Neutrophil (primary cell): ENCODE results near the gene ITPKB.

Source experiments
- H3K27ac ChIP-seq: fragments of 200-600 bp; sonication (generic); 2 replicates; pipeline ENCODE4 v1.5.1; 2016; ENCODE audit warnings: mild to moderate bottlenecking, moderate library complexity
- H3K27me3 ChIP-seq: fragments of 200-600 bp; sonication (generic); 2 replicates; pipeline ENCODE4 v1.6.0; 2016; ENCODE audit warnings: mild to moderate bottlenecking
- H3K36me3 ChIP-seq: fragments of 200-600 bp; sonication (generic); 2 replicates; pipeline ENCODE4 v1.5.1; 2017
- H3K4me1 ChIP-seq, 2 experiments: fragments of 200-600 bp in 1 of 2; sonication (generic) in 1 of 2; 1 replicate in 1 of 2; 2 replicates in 1 of 2; pipeline versions ENCODE4 v1.5.1 to v1.6.1; 2013 to 2016; ENCODE audit warnings: low read depth in 1 of 2, low read length in 1 of 2, mild to moderate bottlenecking in 1 of 2, moderate library complexity in 1 of 2; ENCODE audit not compliant: control insufficient read depth in 1 of 2, insufficient read depth in 1 of 2
- H3K4me3 ChIP-seq, 2 experiments: fragments of 200-600 bp in 1 of 2; sonication (generic) in 1 of 2; 1 replicate in 1 of 2; 2 replicates in 1 of 2; pipeline ENCODE4 v1.5.1; 2013 to 2016; ENCODE audit warnings: low read depth in 1 of 2, low read length in 1 of 2, mild to moderate bottlenecking in 1 of 2, moderate library complexity in 1 of 2
- H3K9me3 ChIP-seq: fragments of 200-600 bp; sonication (generic); 2 replicates; pipeline ENCODE4 v1.5.1; 2016
- TF ChIP-seq, protein P1 (sequence below): fragments of 200-600 bp; sonication (generic); IDR thresholded peaks from 2 replicates; pipeline ENCODE4 v1.5.1; 2016; ENCODE audit warnings: antibody characterized with exemption

Gene ITPKB

DNA sequence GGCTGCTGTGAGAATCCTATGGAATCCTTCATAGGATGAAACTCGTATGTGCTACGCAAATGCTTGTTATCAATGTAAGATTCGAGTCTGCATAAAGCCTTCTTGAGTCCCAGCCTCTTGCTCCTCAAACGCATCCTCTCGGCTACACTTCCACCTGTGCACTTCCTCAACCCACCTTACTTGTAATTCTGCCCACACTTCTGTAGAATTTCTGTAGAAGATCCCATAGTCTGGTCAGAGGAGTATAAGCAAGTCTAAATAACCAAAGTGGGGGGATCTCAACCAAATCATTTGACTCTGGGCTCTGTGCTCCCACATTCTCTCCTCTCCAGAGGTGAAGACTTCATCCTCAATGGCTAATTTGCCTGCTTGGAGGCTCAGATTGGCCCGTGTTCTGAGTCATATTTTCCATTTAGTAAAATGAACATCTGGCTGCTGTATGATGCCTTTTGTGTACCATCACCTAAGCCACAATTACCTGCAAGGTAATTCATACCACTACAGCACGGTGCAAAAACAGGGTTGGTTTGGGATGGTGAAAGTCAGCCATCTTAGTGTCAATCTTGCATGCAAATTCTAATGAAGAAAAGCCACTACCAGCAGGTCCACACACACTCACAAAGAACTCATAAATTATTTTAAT, 63.2 kb downstream of the ITPKB start:
- peaks cover 7% of the 10 kb centered on the region for H3K36me3 ChIP-seq
- TF ChIP-seq, protein P1, sequence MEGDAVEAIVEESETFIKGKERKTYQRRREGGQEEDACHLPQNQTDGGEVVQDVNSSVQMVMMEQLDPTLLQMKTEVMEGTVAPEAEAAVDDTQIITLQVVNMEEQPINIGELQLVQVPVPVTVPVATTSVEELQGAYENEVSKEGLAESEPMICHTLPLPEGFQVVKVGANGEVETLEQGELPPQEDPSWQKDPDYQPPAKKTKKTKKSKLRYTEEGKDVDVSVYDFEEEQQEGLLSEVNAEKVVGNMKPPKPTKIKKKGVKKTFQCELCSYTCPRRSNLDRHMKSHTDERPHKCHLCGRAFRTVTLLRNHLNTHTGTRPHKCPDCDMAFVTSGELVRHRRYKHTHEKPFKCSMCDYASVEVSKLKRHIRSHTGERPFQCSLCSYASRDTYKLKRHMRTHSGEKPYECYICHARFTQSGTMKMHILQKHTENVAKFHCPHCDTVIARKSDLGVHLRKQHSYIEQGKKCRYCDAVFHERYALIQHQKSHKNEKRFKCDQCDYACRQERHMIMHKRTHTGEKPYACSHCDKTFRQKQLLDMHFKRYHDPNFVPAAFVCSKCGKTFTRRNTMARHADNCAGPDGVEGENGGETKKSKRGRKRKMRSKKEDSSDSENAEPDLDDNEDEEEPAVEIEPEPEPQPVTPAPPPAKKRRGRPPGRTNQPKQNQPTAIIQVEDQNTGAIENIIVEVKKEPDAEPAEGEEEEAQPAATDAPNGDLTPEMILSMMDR: no peak
- peak overlapping the region; percentile 98 for H3K27ac ChIP-seq
- H3K4me3 ChIP-seq: peak overlapping the region; percentile 64 to 70
- peaks cover 97 to 98% of the 10 kb centered on the region in 2 experiments for H3K4me1 ChIP-seq
- no peaks in the 10 kb centered on the region for H3K27me3 ChIP-seq
- no peaks in the 10 kb centered on the region for H3K9me3 ChIP-seq

DNA sequence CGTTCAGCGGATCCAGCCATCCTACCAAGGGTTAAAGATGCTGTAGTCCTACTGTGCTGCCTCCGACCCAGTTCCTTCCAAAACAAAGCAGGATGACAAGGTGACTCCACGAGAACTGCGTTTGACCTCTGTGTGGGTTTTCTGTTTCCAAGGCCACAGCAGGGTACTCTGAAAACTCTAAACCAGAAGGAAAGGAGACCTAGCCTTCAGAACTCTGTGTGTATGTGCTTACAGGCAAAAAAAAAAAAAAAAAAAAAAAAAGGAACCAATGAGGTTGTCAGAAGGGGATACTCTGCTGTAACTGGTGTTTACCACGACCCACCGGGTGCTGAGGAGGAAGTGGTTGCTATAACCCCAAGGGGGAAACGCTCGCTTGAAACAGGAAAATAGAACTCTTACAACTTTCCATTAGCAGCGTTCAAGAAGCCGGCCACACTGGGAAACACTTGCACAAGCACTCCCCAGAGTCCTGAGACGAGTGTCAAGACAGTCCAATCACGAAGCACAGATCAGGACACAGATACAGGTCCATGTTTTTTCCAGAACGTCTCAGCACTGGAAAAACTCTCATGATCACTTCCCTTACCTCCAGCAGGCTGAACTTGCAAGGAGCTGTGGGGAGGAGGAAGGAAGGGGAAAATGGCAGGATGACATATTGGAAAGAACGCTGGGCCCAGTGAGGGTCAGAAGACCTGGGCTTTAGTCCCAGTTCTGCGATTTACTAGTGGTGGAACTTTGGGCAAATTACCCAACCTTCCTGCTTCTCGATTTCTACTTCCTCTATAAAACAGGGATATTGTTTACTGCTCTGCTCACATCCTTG, 64.0 kb downstream of the ITPKB start:
- H3K4me3 ChIP-seq: peak overlapping the region; percentile 64 to 70
- TF ChIP-seq, protein P1: peak; percentile 7
- H3K4me1 ChIP-seq: peaks cover 91 to 97% of the 10 kb centered on the region in 2 experiments

DNA sequence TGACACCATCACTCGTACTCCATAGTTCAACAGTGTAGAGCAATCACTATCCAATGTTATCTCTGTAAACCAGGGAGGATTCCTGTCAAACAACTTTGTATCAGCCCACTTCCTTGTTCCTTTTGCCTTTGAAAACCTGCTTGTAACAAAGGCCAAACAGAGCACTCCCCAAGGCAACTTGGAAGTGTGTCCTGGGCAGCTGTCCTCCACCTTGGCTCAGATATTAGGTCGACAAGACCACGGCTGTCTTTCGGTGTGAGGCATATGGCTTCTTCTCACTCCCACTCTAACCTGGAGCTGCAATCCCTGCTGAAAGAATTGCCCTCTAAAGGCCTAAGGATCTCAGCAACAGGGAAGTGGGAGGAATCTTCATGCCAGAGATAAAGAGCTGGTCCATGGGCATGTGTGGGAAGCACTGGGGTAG, 66.7 kb downstream of the ITPKB start:
- Histone ChIP-seq H3K9me3 (no peaks in the 10 kb centered on the region), H3K27ac (peak overlapping the region; percentile 98), H3K4me3 (peak overlapping the region in 1 of 2 experiments; percentile 70), H3K36me3 (peaks cover 7% of the 10 kb centered on the region), H3K27me3 (no peaks in the 10 kb centered on the region), H3K4me1 (peaks cover 72 to 82% of the 10 kb centered on the region in 2 experiments)
- TF ChIP-seq, protein P1: no peak

More for the DNA sequence above, 64.0 kb downstream of the ITPKB start:
- Histone ChIP-seq H3K9me3 (no peaks in the 10 kb centered on the region), H3K27ac (peak overlapping the region; percentile 98), H3K36me3 (peaks cover 7% of the 10 kb centered on the region), H3K27me3 (no peaks in the 10 kb centered on the region)

DNA sequence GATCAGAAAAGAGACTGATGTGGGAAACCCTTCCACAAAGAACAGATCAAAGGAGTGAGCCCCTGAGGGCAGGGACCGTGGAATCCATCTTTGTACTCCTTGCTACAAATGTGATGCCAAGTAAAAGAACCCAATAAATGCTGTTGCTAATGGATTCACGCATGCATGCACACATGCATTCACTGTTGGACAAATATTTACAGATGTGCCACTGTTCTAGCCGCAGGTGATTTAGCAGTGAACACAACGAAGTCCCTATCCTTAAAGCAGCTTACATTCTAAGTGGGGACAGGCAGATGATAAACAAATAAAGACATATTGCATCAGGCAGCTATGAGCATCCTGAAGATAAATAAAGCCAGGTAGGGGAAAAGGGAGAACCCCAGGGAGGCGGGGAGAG, 67.8 kb downstream of the ITPKB start:
- no peak overlapping the region for H3K4me3 ChIP-seq
- no peaks in the 10 kb centered on the region for H3K27me3 ChIP-seq
- H3K9me3 ChIP-seq: no peaks in the 10 kb centered on the region
- H3K36me3 ChIP-seq: peaks cover 8% of the 10 kb centered on the region
- TF ChIP-seq, protein P1: no peak
- peak overlapping the region; percentile 98 for H3K27ac ChIP-seq
- H3K4me1 ChIP-seq: peaks cover 71 to 82% of the 10 kb centered on the region in 2 experiments

DNA sequence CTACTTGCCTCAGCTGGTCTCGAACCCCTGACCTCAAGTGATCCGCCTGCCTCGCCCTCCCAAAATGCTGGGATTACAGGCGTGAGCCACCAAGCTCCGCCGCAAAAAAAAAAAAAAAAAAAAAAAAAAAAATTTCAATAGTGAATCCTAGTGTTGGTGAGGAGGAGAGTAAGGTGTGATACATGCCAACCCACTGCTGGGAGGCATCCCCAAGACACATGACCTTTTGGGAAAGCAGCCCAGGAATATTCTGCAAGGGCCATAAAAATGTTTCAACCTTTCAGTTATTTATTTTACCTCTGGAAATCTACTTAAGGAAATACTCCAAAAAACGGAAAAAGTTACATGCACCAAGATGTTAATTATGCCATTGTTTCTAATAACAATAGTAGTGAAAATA, 69.0 kb downstream of the ITPKB start:
- Histone ChIP-seq H3K4me1 (peaks cover 59 to 71% of the 10 kb centered on the region in 2 experiments), H3K27ac (no peak overlapping the region), H3K27me3 (no peaks in the 10 kb centered on the region), H3K9me3 (no peaks in the 10 kb centered on the region), H3K4me3 (no peak overlapping the region), H3K36me3 (peaks cover 19% of the 10 kb centered on the region)
- TF ChIP-seq, protein P1: no peak
